HEK293 (cell line): Measurements from ENCODE around the gene SSH3.

Experiments
- CTCF ChIA-PET: fragments of 350-600 bp; formaldehyde crosslinking; extraction: SDS; loops from one replicate; lab custom pipeline; 2021; ENCODE audit warnings: antibody characterized with exemption; lab: Yijun Ruan, JAX
- POLR2A ChIA-PET: fragments of 300-600 bp; formaldehyde crosslinking; extraction: SDS; loops from one replicate; lab custom pipeline; 2020; ENCODE audit warnings: antibody characterized with exemption, inconsistent platforms; lab: Yijun Ruan, JAX
- H3K27ac ChIP-seq: fragments of 200-500 bp; sonication (Bioruptor generic); 2 replicates; pipeline ENCODE4 v1.5.1; 2014; ENCODE audit warnings: low read depth, low read length, control low read depth, inconsistent platforms; ENCODE audit errors: extremely low read depth
- H3K36me3 ChIP-seq, 2 experiments: fragments of 200-500 bp in 1 of 2; sonication (Bioruptor generic) in 1 of 2; 1 replicate in 1 of 2; 2 replicates in 1 of 2; pipeline ENCODE4 v1.5.1; 2014 to 2017; ENCODE audit warnings: inconsistent platforms in 2 of 2, low read length in 2 of 2; ENCODE audit not compliant: control insufficient read depth in 2 of 2, insufficient read depth in 1 of 2
- H3K4me1 ChIP-seq: fragments of 200-500 bp; sonication (Bioruptor generic); 2 replicates; pipeline ENCODE4 v1.5.1; 2014; ENCODE audit warnings: mild to moderate bottlenecking, low read length, inconsistent platforms; ENCODE audit not compliant: control insufficient read depth, insufficient read depth
- H3K4me3 ChIP-seq: 2 replicates; pipeline ENCODE4 v1.5.1; 2011; ENCODE audit warnings: low read depth, mild to moderate bottlenecking, control low read depth, low read length, moderate library complexity
- H3K9me3 ChIP-seq: fragments of 200-500 bp; sonication (Bioruptor generic); 2 replicates; pipeline ENCODE4 v1.5.1; 2014; ENCODE audit warnings: low read depth, low read length, inconsistent platforms; ENCODE audit not compliant: control insufficient read depth, insufficient read depth
- EGR2 ChIP-seq: fragments of 450-650 bp; formaldehyde crosslinking; IDR thresholded peaks from 2 replicates; pipeline ENCODE4 v1.5.1; 2016; ENCODE audit warnings: low read depth, missing biosample characterization, missing genetic modification characterization
- KLF1 ChIP-seq: fragments of 450-650 bp; formaldehyde crosslinking; IDR thresholded peaks from 2 replicates; pipeline ENCODE4 v1.5.1; 2016; ENCODE audit warnings: missing biosample characterization, missing genetic modification characterization
- KLF16 ChIP-seq: fragments of 450-650 bp; formaldehyde crosslinking; IDR thresholded peaks from 2 replicates; pipeline ENCODE4 v1.5.1; 2017; ENCODE audit warnings: missing biosample characterization, missing genetic modification characterization
- YY1 ChIP-seq: fragments of 450-650 bp; formaldehyde crosslinking; IDR thresholded peaks from 2 replicates; pipeline ENCODE4 v1.5.1; 2018; ENCODE audit warnings: missing biosample characterization, missing genetic modification characterization
- ZBTB17 ChIP-seq: fragments of 450-650 bp; formaldehyde crosslinking; IDR thresholded peaks from 2 replicates; pipeline ENCODE4 v1.5.1; 2016; ENCODE audit warnings: missing biosample characterization, missing genetic modification characterization
- ZBTB21 ChIP-seq: fragments of 450-650 bp; formaldehyde crosslinking; IDR thresholded peaks from 2 replicates; pipeline ENCODE4 v1.5.1; 2017; ENCODE audit warnings: missing biosample characterization, missing genetic modification characterization
- ZFHX2 ChIP-seq: fragments of 450-650 bp; formaldehyde crosslinking; conservative IDR thresholded peaks from 2 replicates; pipeline ENCODE4 v1.5.1; 2016; ENCODE audit warnings: missing biosample characterization, missing genetic modification characterization
- ZFP3 ChIP-seq: fragments of 450-650 bp; formaldehyde crosslinking; IDR thresholded peaks from 2 replicates; pipeline ENCODE4 v1.5.1; 2016; ENCODE audit warnings: low read depth, missing biosample characterization, missing genetic modification characterization
- ZNF146 ChIP-seq: fragments of 450-650 bp; formaldehyde crosslinking; IDR thresholded peaks from 2 replicates; pipeline ENCODE4 v1.5.1; 2016; ENCODE audit warnings: missing biosample characterization, missing genetic modification characterization
- ZNF248 ChIP-seq: fragments of 450-650 bp; formaldehyde crosslinking; IDR thresholded peaks from 2 replicates; pipeline ENCODE4 v1.5.1; 2017; ENCODE audit warnings: missing biosample characterization, missing genetic modification characterization
- ZNF433 ChIP-seq: fragments of 450-650 bp; formaldehyde crosslinking; IDR thresholded peaks from 2 replicates; pipeline ENCODE4 v1.5.1; 2016; ENCODE audit warnings: missing biosample characterization, missing genetic modification characterization, low read depth
- ZNF776 ChIP-seq: fragments of 450-650 bp; formaldehyde crosslinking; IDR thresholded peaks from 2 replicates; pipeline ENCODE4 v1.5.0; 2017; ENCODE audit warnings: missing biosample characterization, missing genetic modification characterization, borderline replicate concordance
- TF ChIP-seq, protein P1 (sequence below): fragments of 450-650 bp; formaldehyde crosslinking; conservative IDR thresholded peaks from 2 replicates; pipeline ENCODE4 v1.5.1; 2016; ENCODE audit warnings: low read depth, missing biosample characterization, missing genetic modification characterization
- TF ChIP-seq, protein P2 (sequence below): fragments of 450-650 bp; IDR thresholded peaks from 2 replicates; pipeline ENCODE4 v1.5.1; 2018; ENCODE audit warnings: missing biosample characterization, mild to moderate bottlenecking, missing genetic modification characterization

The SSH3 gene

DNA sequence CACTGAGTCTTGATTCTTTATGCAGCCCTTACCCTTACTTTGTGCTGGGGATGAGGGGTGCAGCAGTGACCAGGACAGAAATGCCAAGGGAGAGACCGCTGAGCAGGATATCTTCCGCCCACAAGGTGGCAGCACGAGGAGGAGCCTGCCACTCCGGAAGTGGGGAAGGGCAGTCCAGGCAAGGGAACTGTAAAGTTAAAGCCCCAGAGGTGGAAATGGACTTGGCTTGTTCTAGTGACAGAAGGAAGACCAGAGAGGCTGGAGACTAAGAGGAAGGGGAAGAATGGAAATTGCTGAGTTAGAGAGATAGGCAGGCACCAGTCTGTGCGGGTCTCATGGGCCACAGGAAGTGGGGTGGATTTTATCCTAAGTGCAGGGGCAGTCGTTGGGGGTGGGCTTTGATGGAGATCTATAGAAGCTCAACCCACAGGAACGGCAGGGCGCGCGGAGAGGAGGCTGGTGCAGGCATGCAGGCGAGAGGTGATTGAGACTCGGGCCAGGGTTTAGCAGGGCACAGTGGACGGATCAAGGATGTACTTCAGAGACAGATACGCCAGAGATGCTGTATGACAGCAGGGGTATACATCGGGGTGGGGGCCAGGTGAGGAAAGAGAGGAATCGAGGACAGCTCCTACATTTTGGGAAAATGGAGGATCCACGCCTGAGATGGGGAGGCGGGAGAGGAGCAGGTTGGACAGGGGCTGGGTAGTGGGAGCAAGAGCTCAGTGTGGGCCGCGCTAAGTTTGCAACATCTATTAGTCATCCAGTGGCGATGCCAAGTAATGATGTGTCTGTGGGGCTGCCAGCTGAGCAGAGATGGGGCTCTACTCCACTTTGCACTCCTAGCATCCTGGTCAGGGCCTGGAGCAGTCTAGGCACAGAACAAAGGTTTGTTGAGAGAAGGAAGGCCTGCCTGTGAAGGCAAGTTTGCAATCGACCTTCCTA is 40.3 kb upstream of the SSH3 start (continued):
- TF ChIP-seq ZBTB17 (tag by site-specific recombination), result 0 out of 2 replicates have a peak, but pooled peaks have one; percentile 25
- TF ChIP-seq, protein P1, sequence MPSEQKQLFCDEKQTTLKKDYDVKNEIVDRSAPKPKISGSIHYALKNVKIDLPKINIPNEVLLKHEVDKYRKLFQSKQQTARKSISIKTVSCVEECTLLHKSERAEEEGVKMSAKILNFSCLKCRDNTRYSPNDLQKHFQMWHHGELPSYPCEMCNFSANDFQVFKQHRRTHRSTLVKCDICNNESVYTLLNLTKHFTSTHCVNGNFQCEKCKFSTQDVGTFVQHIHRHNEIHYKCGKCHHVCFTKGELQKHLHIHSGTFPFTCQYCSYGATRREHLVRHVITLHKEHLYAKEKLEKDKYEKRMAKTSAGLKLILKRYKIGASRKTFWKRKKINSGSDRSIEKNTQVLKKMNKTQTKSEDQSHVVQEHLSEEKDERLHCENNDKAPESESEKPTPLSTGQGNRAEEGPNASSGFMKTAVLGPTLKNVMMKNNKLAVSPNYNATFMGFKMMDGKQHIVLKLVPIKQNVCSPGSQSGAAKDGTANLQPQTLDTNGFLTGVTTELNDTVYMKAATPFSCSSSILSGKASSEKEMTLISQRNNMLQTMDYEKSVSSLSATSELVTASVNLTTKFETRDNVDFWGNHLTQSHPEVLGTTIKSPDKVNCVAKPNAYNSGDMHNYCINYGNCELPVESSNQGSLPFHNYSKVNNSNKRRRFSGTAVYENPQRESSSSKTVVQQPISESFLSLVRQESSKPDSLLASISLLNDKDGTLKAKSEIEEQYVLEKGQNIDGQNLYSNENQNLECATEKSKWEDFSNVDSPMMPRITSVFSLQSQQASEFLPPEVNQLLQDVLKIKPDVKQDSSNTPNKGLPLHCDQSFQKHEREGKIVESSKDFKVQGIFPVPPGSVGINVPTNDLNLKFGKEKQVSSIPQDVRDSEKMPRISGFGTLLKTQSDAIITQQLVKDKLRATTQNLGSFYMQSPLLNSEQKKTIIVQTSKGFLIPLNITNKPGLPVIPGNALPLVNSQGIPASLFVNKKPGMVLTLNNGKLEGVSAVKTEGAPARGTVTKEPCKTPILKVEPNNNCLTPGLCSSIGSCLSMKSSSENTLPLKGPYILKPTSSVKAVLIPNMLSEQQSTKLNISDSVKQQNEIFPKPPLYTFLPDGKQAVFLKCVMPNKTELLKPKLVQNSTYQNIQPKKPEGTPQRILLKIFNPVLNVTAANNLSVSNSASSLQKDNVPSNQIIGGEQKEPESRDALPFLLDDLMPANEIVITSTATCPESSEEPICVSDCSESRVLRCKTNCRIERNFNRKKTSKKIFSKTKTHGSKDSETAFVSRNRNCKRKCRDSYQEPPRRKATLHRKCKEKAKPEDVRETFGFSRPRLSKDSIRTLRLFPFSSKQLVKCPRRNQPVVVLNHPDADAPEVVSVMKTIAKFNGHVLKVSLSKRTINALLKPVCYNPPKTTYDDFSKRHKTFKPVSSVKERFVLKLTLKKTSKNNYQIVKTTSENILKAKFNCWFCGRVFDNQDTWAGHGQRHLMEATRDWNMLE (tag by site-specific recombination), result 0 out of 2 replicates have a peak, but pooled peaks have one; percentile 23
- TF ChIP-seq ZNF433 (tag by site-specific recombination), result no peak

DNA sequence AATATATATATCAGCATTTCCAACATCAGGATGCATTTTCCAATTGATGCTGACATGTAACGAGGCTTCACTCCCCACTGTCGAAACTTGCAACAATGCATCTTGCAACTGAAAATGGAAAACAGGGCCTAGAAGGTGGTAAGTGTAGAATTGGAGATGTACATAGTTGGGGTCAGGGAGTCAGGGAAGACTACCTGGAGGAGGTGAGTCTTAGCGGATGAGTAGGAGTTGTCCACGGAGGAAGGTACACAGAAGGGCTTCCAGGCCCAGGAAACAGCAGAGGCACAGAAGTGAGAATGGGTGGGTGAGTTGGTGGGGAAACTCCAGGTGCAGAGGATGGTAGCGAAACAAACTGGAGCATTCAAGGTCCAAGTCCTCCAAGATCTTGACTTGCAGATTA is 39.1 kb upstream of the SSH3 start:
- ChIA-PET CTCF (interaction anchor here (0.9 to 4.9 kb wide), 6 partner anchors 13 to 117 kb away, joined by 3 to 104 read pairs (median 24); no protein-coding TSS in a partner anchor), POLR2A (interaction anchor here (1.6 kb wide), 1 partner anchor 53 kb away, joined by 5 read pairs; no protein-coding TSS in a partner anchor)
- no peak overlapping the region for H3K4me3 ChIP-seq
- H3K36me3 ChIP-seq, result peaks cover 0 to 21% of the 10 kb centered on the region in 2 experiments; a peak in 1 of 3 replicates
- TF ChIP-seq EGR2 (tag by site-specific recombination), result peak; percentile 48; the same call in 1 of the 2 replicates
- peak; percentile 36; the same call in 1 of the 2 replicates for TF ChIP-seq ZFP3 (tag by site-specific recombination)
- no peak for TF ChIP-seq ZBTB21 (tag by site-specific recombination)
- no peak for TF ChIP-seq ZNF248
- H3K4me1 ChIP-seq, result no peaks in the 10 kb centered on the region
- no peak overlapping the region for H3K27ac ChIP-seq
- H3K9me3 ChIP-seq, result no peaks in the 10 kb centered on the region

DNA sequence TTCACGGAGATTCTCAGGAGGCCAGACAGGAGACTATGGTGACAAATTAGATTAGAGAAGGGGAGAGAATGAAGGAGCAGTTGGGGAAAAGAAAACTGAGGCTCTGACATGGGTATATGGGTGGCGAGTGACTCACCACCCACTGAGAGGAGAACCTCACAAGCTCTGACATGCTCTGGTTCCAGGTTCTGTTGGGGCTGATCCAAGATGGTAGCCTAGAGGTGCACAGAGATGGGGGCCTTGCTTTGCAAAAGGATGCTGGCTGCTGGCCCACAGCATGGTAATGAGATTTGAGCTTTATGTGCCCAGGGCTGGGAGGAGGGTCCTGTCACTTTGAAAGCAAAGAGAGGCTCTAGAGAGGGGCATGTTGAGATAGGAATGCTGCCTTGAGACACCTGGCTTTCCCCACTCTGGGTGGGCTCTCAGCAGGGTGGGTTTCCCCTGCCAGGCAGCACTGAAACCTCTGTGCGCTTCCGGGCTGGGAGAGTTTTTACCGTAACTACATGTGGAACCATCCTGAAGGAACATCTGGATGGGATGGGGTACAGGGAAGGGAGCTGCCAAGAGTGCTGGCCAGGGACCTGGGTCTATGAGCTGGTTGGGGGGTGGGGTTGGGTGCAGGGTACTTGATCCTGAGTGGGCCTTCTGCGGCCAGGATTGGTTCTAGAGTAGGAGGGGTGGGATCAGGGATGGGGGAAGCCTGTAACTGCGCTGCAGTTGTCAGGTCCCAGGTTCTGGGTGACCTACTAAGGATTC is 38.3 kb upstream of the SSH3 start:
- no peak overlapping the region for H3K4me3 ChIP-seq
- TF ChIP-seq ZFHX2, result no peak
- no peak for TF ChIP-seq KLF1 (tag by site-specific recombination)
- TF ChIP-seq, protein P2, sequence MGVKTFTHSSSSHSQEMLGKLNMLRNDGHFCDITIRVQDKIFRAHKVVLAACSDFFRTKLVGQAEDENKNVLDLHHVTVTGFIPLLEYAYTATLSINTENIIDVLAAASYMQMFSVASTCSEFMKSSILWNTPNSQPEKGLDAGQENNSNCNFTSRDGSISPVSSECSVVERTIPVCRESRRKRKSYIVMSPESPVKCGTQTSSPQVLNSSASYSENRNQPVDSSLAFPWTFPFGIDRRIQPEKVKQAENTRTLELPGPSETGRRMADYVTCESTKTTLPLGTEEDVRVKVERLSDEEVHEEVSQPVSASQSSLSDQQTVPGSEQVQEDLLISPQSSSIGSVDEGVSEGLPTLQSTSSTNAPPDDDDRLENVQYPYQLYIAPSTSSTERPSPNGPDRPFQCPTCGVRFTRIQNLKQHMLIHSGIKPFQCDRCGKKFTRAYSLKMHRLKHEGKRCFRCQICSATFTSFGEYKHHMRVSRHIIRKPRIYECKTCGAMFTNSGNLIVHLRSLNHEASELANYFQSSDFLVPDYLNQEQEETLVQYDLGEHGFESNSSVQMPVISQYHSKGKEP, result no peak
- TF ChIP-seq ZFP3 (tag by site-specific recombination), result no peak
- no peak for TF ChIP-seq ZNF146
- TF ChIP-seq YY1 (tag by site-specific recombination), result no peak
- no peak for TF ChIP-seq KLF16
- TF ChIP-seq ZNF776, result no peak
- TF ChIP-seq, all 188 proteins: peak for 0
- peaks cover 0 to 28% of the 10 kb centered on the region in 2 experiments; a peak in 1 of 3 replicates for H3K36me3 ChIP-seq
- CTCF ChIA-PET, result interaction anchor here (0.5 to 4.9 kb wide), 5 partner anchors 12 to 1608 kb away, joined by 3 to 104 read pairs (median 5); no protein-coding TSS in a partner anchor
- H3K9me3 ChIP-seq, result no peaks in the 10 kb centered on the region
- no peaks in the 10 kb centered on the region for H3K4me1 ChIP-seq
- POLR2A ChIA-PET, result no interaction called here
- no peak overlapping the region for H3K27ac ChIP-seq
